GM12864 (cell line): Measurements from ENCODE around the gene LRRC4B.
"Not testable (repeated sequence)": the region's sequence is repeated elsewhere in the genome, so short reads cannot be mapped to it uniquely, and the experiment has no call there.

Source experiments
- DNase-seq: peaks from one replicate; pipeline ENCODE4 v3.0.0-alpha.2; 2011; ENCODE audit warnings: low read depth
- H3K4me3 ChIP-seq: 2 replicates; pipeline ENCODE4 v1.5.1; 2011; ENCODE audit warnings: mild to moderate bottlenecking, low read depth, low read length, control low read depth
- CTCF ChIP-seq: IDR thresholded peaks from 2 replicates; pipeline ENCODE4 v1.5.1; 2011; ENCODE audit warnings: low read depth, mild to moderate bottlenecking, moderate library complexity, low read length, control low read depth, inconsistent platforms; ENCODE audit errors: missing control alignments

Gene LRRC4B

GRCh38 chr19:50477751-50478515 is 90.3 kb downstream of the LRRC4B start:
- DNase-seq: no peak
- TF ChIP-seq CTCF: no peak
- H3K4me3 ChIP-seq: peak overlapping the region; percentile 77

GRCh38 chr19:50476907-50477238 is 91.4 kb downstream of the LRRC4B start:
- TF ChIP-seq CTCF: no peak
- peak overlapping the region; percentile 77 for H3K4me3 ChIP-seq
- DNase-seq: no peak

GRCh38 chr19:50476224-50476906 is 91.9 kb downstream of the LRRC4B start, which contains the start of the genes EMC10 and GARIN5A:
Gene EMC10, plus strand, starts transcription at chr19:50476507. Its CDS starts 38 bp downstream, at chr19:50476545.
Gene GARIN5A, minus strand, starts transcription at chr19:50476848. Its CDS starts 460 bp downstream, at chr19:50476388.
- peak within 1 kb of the TSS; percentile 77 for H3K4me3 ChIP-seq
- no peak for TF ChIP-seq CTCF
- peak; percentile 82 for DNase-seq

GRCh38 chr19:50475736-50476223 is 92.5 kb downstream of the LRRC4B start:
- DNase-seq: no peak
- H3K4me3 ChIP-seq: no peak overlapping the region
- TF ChIP-seq CTCF: no peak

- H3K4me3 ChIP-seq: no peak overlapping the region
- no peak for TF ChIP-seq CTCF
- no peak for DNase-seq
Observed at GRCh38 chr19:50475101-50475568, 93.1 kb downstream of the LRRC4B start.

GRCh38 chr19:50473336-50473735 is 94.9 kb downstream of the LRRC4B start:
- H3K4me3 ChIP-seq, DNase-seq: not testable (repeated sequence)

GRCh38 chr19:50468818-50469217 is 99.4 kb downstream of the LRRC4B start:
- no peak for DNase-seq
- TF ChIP-seq CTCF: no peak
- H3K4me3 ChIP-seq: no peak overlapping the region
